COR-L47 (cell line): ENCODE measurements around the gene OGFOD1.

Source experiments
- DNase-seq: peaks from one replicate; lab custom pipeline; 2025; lab: John Stamatoyannopoulos, UW

The OGFOD1 gene

DNA sequence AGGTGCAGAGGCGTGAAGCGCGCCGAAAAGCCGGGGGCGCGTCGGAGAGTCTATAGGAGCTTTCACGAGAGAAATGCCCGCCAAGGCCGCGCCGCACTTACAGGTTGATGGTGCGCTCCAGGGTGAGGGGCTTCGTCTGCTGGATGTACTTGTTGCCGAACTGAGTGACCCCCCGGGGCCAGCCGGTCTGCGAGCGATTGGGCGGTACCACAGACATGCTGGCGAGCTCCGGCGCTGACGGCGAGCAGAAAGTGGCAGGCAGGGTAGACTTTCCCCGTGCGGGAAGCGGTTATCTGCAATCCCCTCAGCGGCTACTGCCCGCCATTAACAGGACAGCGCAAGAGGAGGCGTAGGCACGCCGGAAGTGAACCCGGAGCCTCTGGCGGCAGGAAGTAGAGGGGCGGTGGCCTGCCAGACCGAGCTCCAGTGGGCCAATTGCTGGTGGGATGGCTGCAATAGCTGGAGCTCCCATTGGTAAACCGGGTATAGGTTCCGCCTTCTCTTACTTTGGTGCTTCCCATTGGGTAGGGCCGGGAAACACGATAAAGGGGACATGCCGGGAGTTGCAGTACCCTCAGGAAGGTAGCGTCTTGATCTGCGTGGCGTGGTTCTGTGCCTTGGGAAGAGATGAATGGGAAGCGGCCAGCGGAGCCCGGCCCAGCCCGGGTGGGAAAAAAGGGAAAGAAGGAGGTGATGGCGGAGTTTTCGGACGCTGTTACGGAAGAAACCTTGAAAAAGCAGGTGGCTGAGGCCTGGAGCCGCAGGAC lies at the start of gene OGFOD1, which contains the start of gene NUDT21:
Gene OGFOD1, plus strand, starts transcription at position 569 of the 767 bp plus-strand sequence. Its CDS starts 59 bp downstream, at position 628.
Gene NUDT21, minus strand, starts transcription at position 347 of the 767 bp plus-strand sequence. Its CDS starts 130 bp downstream, at position 217.
- peak; percentile 94 for DNase-seq

GRCh38 chr16:56405977-56406672 lies 45.2 kb upstream of the OGFOD1 start:
- DNase-seq = no peak

GRCh38 chr16:56408379-56409098 lies 42.8 kb upstream of the OGFOD1 start:
- DNase-seq = no peak

DNA sequence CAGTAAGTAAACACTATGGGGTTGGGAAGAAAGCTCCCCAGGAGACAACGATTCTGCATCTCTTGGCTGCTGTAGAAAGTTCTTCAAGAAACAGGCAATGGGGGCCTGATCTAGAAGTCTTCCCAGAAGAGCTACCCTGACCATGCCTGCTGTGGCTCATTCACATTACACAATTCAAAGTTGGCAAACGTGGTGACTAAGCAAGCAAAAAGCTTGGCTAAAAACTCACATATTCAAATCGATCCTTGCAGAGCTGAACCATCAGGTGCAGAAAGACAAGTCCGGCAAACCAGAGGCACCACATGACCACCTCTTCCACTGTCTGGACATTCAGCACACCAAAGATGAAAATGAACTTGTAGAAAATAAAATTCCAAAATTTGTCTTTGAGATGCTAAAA lies 42.2 kb upstream of the OGFOD1 start:
- DNase-seq = no peak

DNA sequence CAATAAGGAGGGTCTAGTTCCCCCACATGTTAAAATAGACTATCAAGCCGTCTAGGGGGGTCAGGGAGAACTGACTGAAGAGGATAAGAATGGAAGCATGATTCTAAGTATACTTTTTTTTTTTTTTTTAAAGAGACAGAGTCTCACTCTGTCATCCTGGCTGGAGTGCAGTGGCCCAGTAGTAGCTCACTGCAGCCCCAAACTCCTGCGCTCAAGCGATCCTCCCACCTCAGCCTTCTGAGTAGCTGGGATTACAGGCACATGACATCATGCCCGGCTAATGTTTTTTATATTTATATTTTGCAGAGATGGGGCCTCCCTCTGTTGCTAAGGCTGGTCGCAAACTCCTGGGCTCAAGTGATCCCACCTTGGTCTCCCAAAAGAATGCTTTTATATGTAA lies 40.2 kb upstream of the OGFOD1 start:
- DNase-seq = no peak

GRCh38 chr16:56411624-56412023 lies 39.7 kb upstream of the OGFOD1 start:
- no peak for DNase-seq

- DNase-seq = no peak
Observed at GRCh38 chr16:56413381-56413780, 38.0 kb upstream of the OGFOD1 start.

DNA sequence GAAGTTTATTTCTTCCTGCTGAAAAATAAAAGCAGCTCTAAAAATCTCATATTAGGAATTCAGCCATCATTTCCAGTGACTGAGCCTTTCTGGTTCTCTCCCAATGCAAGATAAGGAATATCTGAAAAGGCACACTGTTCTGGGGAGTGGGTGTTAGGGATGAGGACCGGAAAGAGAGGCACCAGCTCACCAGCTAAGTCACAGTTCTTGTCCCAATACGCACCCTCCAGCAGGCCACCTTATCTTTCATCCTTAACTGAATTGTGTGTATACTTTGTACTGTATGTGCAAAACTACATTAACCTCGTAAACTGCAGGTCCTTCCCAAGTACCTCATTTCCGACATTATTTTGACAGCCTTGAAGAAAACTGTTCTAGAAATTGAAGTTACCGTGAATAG lies 37.0 kb upstream of the OGFOD1 start:
- DNase-seq = no peak

DNA sequence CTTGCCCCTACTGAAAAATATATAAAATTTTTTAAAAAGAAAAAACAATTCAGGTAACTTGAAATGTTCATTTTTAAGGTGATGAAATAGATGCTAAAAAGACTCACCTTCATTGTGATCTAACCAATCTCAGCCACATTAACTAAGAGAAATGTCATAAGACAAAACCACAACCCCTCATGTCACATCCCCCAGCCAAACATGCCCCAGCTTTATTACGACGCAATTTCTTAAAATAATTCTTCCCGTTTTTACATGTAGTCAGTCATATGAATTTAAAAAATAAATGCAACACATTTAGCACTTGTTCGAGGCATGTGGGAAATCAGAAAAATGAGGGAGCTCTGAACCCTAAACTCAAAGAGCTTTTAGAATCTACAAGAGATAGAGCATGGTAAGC lies 35.5 kb upstream of the OGFOD1 start:
- DNase-seq = no peak

DNA sequence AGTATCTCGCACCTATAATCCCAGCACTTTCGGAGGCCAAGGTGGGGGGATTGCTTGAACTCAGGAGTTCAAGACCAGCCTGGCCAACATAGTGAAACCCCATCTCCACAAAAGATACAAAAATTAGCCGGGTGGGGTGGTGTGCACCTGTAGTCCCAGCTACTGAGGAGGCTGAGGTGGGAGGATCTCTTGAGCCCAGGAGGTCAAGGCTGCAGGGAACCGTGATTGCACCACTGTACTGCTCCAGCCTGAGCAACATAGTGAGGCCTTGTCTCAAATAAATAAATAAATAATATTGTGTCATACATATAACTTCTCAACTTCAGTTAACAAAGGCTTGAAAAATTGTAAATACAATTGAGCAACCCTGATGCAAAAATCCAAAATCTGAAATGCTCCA lies 34.2 kb upstream of the OGFOD1 start:
- no peak for DNase-seq

DNA sequence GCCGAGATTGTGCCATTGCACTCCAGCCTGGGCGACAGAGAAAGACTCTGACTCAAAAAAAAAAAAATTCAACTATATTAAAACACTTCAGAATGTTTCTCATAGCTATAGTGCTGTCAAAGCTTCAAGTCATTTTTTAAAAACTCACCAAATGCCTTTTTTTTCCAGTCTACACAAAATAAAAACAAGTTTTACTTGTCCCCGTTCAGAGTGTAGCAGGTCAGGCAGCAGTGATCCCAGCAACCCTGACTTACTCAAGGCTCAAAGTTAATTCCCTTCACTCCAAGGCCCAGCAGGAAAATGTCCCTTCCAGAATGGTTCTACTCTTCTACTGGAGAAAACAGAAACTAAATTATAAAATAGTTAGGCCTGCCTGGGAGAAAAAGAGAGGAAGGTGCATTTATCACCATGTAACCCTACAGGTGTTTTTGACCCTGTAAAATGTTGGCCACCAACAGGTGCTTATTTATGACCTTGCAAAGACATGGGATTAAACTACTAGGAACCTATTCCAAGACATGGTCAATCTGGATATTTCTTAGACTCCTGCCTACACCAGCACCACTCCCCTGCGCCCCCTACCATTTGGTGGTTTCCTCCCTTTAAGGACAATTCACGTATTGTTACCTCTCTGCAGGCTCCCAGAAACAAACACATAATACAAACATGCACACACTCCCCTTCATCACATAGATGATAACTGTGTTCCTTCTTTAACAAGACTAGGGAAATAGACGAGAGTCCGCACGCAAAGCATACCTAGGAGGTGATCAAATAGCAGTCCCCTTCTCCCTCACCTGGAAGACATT lies 31.4 kb upstream of the OGFOD1 start:
- no peak for DNase-seq

- no peak for DNase-seq
Observed at GRCh38 chr16:56420613-56421012, 30.7 kb upstream of the OGFOD1 start.

GRCh38 chr16:56421313-56421712 lies 30.0 kb upstream of the OGFOD1 start:
- DNase-seq = no peak

DNA sequence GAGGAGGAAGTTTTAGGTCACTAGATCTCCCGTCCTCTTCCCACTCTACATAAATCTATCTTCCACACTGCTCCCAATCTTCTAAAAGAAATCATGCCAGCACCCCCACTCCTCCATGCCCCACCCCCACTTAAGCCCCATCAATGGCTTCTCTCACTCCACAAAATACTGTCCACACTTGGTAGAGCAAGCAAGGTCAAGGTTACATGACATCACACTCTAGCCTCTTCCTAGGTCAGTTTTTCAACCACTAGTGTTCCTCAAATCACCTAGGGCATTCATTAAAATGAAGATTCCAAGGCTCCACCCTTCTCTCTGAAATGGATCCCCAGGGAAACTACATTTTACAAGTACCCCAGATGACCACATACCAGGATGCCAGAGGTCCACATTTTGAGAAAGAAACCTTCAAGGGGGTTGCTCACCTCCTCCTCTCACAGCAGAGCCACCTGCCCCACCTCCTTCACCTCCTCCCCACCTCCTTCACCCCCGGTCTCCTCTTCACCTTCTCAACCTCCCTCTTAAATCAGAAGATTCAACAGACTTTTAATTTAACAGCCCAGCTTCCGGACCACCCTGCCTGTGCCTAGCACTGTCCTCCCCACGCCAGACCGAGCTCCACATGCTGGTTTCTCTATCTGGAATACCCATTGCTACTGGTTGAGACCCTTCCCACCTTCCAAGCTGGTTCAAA lies 29.2 kb upstream of the OGFOD1 start:
- DNase-seq = no peak

DNA sequence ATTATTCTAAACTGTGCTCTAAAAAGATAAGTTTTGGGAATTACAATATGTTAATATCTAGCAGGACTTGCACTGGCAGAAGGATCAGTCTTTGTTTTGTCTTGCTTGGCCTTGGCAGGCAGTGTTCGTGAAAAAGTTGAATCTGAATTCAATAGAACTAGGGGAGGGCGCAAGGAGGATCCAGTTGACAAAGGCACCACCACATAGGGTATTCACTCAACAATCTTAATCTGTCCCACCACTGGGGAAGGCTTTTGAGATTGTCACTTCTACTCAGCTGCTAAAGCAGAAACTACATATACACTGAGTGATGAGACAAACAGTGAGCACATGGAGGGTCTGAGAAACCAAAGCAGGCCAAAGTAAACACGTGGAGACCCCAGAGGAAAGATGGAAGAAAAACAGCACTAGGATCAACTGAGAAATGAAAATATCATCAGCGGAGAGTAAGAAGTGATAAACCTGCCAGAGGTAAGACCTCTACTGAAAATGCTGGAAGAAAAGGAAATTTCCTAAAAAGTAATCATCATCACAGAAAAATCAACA lies 28.4 kb upstream of the OGFOD1 start:
- no peak for DNase-seq

- DNase-seq = no peak
Observed at GRCh38 chr16:56423584-56424403, 27.6 kb upstream of the OGFOD1 start.

DNA sequence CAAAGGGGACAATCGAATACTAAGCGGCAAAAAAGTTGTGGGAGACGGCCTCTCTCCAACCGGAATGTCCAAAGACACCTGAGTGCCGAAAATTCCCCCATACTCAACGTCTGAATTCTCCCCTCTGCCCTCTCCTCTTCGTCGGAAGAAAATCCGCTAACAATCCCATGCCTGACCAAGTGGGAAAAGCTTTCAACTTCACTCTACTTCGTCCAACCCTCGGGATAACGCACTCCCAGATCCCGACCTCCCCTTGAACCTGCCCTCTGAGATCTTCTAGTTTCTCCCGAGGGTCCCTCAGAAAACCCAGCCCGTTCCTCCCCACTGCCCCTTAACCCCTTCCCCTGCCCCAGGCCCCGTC lies 27.0 kb upstream of the OGFOD1 start:
- DNase-seq = no peak

GRCh38 chr16:56424791-56425438 lies 26.4 kb upstream of the OGFOD1 start:
- DNase-seq = no peak

DNA sequence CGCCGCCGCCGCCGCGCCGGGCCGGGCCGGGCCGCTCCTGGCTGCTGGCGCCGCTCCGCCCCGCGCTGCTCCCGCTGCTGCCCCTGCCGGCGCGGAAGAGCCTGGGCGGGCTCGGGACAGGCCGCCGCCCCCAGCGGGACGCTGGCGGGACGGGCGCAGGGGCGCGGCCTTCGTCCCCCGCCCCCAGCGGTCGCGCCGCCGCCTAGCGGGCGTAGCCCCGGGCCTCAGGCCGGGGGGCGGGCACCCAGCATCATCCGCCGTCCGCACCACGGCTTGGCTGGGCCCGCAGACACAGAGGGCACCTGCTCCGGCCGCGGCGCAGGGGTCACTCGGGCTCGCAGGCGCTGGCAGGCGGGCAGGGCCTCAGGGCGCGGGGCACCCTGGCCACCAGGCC lies 25.9 kb upstream of the OGFOD1 start, which contains the start of gene AMFR:
Gene AMFR, minus strand, starts transcription at position 107 of the 394 bp plus-strand sequence. CDS start 218 bp downstream, outside the sequence.
- DNase-seq = peak; percentile 42

DNA sequence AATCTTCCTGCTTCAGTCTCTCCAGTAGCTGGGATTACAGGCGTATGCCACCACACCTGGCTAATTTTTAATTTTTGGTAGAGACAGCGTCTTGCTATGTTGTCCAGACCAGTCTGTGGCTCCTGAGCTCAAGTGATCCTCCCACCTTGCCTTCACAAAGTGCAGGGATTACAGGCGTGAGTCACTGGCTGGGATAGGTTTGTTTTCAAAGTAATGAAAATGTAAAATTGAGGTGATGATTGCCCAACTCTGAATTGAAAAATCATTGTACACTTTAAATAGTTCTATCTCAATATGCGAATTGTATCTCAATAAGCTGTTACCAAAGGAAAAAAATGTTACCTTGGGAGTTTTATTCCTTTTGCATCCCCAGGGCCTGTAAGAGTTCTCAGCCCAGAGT lies 24.8 kb upstream of the OGFOD1 start:
- DNase-seq = no peak
